GM23248 (cell line): ENCODE data around the gene SLC25A48.

ENCODE experiments used
- EZH2 ChIP-seq: fragments of 200-600 bp; sonication (generic); IDR thresholded peaks from 2 replicates; pipeline ENCODE4 v1.6.1; 2018; ENCODE audit warnings: antibody characterized with exemption, mild to moderate bottlenecking; ENCODE audit not compliant: insufficient read depth, poor library complexity, severe bottlenecking
- EZH2phosphoT487 ChIP-seq: fragments of 200-600 bp; sonication (generic); IDR thresholded peaks from 2 replicates; pipeline ENCODE4 v1.6.1; 2018; ENCODE audit warnings: antibody characterized with exemption, moderate library complexity, mild to moderate bottlenecking, low read depth; ENCODE audit not compliant: insufficient read depth

- no peak for TF ChIP-seq EZH2phosphoT487
- TF ChIP-seq EZH2: no peak
These were observed 11.8 kb downstream of the SLC25A48 start for GRCh38 chr5:135846311-135846710.
